ENCODE measurements around the gene NTHL1.

DNA sequence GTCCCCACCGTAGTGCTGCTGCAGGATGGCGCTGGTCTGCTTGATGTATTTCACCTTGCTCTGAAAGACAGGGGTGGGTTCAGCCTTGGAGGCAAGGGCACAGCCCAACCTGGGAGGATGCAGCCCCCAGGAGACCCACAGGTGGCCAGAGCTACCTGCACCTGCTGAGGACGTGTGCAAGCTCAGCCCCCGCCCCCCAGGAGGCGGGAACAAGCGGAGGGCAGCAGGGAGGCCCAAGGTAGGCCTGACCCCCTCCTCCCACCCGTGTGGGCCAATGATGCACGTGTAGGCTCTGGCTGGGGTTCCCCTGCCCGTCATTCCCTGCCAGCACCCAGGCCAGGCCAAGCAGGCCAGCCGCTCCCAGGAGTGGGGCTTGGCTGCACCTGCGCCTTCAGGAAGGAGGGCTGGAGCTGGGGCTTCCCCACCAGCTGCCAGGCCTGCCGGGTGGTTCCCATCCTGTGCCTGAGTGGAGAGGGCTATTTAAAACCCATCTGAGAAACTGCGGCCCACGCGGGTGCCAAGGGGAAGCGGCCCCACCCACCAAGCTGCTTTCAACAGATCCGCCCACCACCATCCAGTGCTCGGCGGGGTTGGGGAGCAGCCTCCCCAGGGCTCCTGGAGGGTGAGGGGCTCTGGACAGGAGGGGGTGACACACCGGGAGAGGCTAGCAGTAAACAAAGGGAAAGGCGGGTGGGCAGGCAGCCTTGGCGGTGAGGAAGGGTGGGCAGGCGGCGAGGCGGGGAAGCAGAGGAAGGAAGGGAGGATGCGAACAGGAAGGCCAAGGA, 3.8 kb downstream of the NTHL1 start:
- TF ChIP-seq REST (IDR thresholded peaks at IDR 0.05; ENCODE audit: low read depth) = no peak
- no peak for TF ChIP-seq TAF1 (IDR thresholded peaks at IDR 0.05; ENCODE audit: low read depth)
- TF ChIP-seq EGR1 (IDR thresholded peaks at IDR 0.05) = no peak
- TF ChIP-seq TCF12 (IDR thresholded peaks at IDR 0.05; ENCODE audit: low read depth) = no peak
- TF ChIP-seq, protein P1, sequence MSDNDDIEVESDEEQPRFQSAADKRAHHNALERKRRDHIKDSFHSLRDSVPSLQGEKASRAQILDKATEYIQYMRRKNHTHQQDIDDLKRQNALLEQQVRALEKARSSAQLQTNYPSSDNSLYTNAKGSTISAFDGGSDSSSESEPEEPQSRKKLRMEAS (IDR thresholded peaks at IDR 0.05) = no peak
- TF ChIP-seq EP300 (IDR thresholded peaks at IDR 0.05; ENCODE audit: borderline replicate concordance) = no peak
- TF ChIP-seq RAD21 (IDR thresholded peaks at IDR 0.05; ENCODE audit: low read depth) = no peak
- TF ChIP-seq YY1 (IDR thresholded peaks at IDR 0.05; ENCODE audit: low read depth) = no peak
- TF ChIP-seq CEBPB (IDR thresholded peaks at IDR 0.05) = no peak
- TF ChIP-seq FOXM1 (IDR thresholded peaks at IDR 0.05; ENCODE audit: borderline replicate concordance, low read depth) = no peak
- no peak for TF ChIP-seq NFIC (IDR thresholded peaks at IDR 0.05)
- TF ChIP-seq, protein P2, sequence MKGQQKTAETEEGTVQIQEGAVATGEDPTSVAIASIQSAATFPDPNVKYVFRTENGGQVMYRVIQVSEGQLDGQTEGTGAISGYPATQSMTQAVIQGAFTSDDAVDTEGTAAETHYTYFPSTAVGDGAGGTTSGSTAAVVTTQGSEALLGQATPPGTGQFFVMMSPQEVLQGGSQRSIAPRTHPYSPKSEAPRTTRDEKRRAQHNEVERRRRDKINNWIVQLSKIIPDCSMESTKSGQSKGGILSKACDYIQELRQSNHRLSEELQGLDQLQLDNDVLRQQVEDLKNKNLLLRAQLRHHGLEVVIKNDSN (IDR thresholded peaks at IDR 0.05) = no peak
- TF ChIP-seq CREB1 (IDR thresholded peaks at IDR 0.05; ENCODE audit: low read depth) = no peak

Measured in Ishikawa (cell line).